ENCODE measurements around the gene TMPRSS9.

The TMPRSS9 gene

DNA sequence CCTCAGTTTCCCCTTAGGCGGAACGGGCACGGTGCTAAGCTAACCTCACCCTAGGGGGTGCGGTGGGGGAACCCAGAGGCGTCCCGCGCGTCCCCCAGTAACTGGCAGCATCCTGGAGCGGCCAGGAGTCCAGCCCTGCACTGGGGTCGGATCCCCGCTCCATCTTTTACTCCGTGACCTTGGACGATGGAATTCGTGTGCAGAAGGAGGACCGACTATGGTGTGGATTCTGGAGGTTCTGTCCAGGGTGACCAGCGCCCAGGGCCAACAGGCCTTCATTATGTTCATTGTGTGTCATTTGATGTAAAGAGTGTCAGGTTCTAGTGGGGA lies 31.0 kb upstream of the TMPRSS9 start:
- no peak for FAIRE-seq
- DNase-seq (ENCODE audit: insufficient read length, low spot score) = no peak

DNA sequence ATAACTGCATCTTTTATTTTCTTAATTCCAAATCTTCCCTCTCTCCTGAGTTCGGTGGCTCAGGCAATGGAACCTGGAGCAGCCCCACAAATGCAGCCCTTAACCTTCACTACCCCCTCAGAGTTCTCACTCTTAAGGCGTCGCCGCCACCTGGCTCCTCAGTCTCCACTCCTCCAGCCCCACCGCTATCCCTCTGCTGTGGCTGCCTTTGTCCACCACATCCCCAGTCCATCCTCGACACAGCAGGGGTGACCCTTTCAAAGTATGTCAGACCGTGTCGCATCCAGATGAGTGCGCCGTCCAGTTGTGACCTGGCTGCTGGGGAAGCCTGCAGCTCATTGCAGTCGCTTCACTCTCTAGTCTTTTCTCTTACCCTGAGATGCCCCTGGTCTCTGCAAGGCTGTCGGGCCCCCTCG lies 30.6 kb upstream of the TMPRSS9 start:
- FAIRE-seq (no peak), DNase-seq (ENCODE audit: insufficient read length, low spot score) (no peak)

DNA sequence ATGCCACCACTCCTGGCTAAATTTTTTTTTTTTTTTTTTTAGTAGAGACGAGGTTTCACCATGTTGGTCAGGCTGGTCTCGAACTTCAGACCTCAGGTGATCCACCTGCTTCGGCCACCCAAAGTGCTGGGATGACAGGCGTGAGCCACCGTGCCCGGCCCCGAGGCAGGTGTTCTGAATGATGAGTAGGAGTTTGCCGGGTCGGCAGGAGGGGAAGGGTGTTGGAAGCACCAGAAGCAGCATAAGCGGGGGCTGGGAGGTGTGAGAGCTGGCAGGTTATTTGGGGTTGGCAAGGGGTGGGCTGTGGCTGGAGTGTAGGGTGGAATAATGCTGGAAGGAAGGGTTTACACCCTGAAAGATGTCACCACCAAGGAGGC lies 29.8 kb upstream of the TMPRSS9 start:
- FAIRE-seq (no peak), DNase-seq (ENCODE audit: insufficient read length, low spot score) (no peak)

- no peak for FAIRE-seq
- no peak for DNase-seq (ENCODE audit: insufficient read length, low spot score)
Measured at GRCh38 chr19:2330632-2331284, 29.3 kb upstream of the TMPRSS9 start.

GRCh38 chr19:2331601-2332246 lies 28.3 kb upstream of the TMPRSS9 start:
- DNase-seq (ENCODE audit: insufficient read length, low spot score) (no peak), FAIRE-seq (no peak)

DNA sequence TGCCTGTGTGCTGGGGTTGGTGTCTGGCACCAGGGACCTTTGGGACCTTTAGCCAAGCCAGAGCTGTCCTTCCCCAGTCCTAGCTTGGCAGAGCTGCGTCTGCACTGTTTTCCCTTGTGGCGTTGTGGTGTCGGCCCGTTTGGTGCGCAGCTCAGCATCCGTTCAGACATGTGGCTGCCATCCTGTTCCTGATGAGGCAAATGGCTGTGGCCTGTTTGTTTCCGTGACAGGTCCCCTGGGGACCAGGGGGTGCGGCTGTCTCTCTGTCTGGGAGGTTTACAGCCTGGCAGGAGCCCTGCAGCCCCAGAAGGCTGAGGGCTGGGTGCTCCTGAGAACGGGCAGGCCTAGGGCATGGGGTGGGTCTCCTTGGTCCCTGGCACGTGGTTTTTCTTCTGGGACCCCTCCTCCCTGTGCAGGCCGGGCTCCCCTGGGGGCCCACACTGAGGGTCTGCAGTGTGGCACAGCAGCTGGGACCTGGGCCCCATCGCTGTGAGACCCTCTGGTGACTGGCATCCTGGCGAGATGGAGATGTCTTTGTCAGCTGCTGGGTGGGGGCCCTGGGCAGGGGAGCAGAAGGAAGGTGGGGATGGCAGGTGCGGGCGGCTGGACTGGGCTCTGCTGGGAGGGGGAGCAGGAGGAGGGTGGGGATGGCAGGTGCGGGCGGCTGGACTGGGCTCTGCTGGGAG lies 27.6 kb upstream of the TMPRSS9 start:
- FAIRE-seq (no peak), DNase-seq (ENCODE audit: insufficient read length, low spot score) (no peak)

DNA sequence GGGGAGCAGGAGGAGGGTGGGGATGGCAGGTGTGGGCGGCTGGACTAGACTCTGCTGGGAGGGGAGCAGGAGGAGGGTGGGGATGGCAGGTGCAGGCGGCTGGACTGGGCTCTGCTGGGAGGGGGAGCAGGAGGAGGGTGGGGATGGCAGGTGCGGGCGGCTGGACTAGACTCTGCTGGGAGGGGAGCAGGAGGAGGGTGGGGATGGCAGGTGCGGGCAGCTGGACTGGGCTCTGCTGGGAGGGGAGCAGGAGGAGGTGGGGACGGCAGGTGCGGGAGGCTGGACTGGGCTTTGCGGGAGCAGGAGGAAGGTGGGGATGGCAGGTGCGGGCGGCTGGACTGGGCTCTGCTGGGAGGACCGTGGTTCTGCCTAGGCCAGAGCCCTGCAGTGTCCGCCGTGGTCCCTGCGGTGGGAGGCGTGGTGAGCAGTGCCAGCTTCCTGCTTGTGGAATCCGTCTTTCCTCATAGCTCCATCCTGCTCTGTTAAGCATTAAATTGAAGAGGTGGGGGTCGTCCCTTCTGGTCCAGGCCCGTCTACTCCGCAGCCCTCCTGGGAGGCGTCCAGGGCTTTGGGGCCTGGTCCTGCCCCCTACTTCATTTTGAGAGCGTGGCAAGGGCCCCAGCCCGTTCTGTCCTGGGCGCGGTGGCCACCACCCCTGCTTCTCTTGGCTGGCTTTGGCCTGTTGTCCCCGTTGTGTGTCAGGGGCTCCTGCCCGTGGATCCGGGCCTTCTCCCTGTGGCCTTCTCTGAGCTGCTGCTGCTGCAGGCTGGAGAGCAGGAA lies 26.8 kb upstream of the TMPRSS9 start:
- DNase-seq (ENCODE audit: insufficient read length, low spot score) (no peak), FAIRE-seq (no peak)

DNA sequence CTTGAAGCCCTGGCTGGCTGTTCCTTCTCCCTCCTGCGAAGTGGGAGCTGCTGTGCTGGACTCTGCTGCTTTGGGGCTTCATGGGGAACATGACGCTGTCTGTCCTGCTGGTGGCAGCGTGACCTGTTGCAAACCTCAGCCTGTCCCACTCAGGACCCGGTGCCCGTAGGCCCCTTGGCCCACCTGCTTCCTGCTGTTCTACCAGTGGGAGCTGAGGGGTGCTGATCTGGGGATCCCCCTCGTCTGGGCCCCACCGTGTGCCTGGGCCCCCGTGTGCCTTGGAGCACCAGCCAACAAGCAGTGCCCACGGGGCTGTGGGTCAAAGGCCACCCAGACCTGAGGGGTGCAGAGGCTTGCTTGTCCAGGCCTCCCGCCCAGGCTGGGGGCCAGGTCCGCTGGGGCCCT lies 26.3 kb upstream of the TMPRSS9 start:
- FAIRE-seq (no peak), DNase-seq (ENCODE audit: insufficient read length, low spot score) (no peak)

DNA sequence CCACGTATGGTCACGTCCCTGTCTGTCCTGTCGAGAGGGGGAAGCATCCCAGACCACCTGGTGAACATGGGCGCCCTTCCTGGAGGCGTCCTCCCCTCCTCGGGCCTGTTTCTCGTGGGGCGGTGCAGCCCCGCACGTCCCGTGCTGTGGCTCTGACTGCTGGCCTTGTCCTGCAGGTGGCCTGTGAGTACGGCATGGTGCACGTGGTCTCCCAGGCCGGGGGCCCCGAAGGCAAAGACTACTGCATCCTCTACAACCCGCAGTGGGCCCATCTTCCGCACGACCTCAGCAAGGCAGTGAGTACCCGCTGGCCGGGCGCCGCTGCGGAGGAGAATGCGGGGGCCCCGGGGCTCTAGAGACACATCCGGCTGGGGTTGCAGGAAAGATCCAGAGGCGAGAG lies 25.6 kb upstream of the TMPRSS9 start:
- DNase-seq (ENCODE audit: insufficient read length, low spot score) (no peak), FAIRE-seq (no peak)

GRCh38 chr19:2334986-2335846 lies 24.8 kb upstream of the TMPRSS9 start:
- no peak for FAIRE-seq

GRCh38 chr19:2335848-2336247 lies 24.2 kb upstream of the TMPRSS9 start:
- no peak for DNase-seq (ENCODE audit: insufficient read length, low spot score)
- FAIRE-seq = peak; percentile 13

More at GRCh38 chr19:2334986-2335846, 24.8 kb upstream of the TMPRSS9 start:
- DNase-seq (ENCODE audit: insufficient read length, low spot score) = no peak

DNA sequence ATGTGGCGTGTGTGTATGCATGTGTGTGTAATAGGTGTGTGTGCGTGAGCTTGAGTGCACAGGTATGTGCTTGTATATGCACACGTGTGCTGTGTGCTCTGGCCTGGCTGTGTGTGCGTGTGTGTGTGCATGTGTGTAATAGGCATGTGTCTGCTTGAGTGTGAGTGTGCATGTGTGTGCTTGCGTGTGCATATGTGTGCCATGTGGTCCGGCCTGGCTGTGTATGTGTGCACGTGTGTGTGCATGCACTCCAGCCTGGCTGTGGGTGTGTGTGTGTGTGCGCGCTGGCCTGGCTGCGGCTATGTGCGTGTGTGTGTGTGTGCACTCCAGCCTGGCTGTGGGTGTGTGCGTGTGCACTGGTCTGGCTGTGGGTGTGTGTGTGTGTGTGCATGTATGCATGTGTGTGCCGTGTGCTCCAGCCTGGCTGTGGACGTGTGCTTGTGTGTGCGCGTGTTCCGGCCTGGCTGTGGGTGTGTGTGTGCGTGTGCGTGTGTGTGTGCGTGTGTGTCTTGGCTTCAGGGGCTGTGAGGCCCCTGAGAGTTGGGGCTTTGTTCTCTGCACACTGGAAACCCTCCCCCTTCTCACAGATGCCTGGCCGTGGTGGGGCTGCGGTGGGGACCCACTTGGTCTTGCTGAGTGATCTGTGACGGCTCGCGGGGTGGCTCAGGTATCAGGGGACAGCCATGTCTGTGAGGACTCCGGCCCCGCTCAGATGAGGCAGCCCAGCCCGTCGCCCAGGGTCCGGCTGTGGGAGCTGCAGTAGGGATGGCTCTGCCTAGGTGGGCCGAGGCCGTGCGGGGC lies 23.3 kb upstream of the TMPRSS9 start:
- DNase-seq (ENCODE audit: insufficient read length, low spot score) (no peak), FAIRE-seq (no peak)

GRCh38 chr19:2337329-2337707 lies 22.7 kb upstream of the TMPRSS9 start:
- DNase-seq (ENCODE audit: insufficient read length, low spot score) = no peak
- no peak for FAIRE-seq

DNA sequence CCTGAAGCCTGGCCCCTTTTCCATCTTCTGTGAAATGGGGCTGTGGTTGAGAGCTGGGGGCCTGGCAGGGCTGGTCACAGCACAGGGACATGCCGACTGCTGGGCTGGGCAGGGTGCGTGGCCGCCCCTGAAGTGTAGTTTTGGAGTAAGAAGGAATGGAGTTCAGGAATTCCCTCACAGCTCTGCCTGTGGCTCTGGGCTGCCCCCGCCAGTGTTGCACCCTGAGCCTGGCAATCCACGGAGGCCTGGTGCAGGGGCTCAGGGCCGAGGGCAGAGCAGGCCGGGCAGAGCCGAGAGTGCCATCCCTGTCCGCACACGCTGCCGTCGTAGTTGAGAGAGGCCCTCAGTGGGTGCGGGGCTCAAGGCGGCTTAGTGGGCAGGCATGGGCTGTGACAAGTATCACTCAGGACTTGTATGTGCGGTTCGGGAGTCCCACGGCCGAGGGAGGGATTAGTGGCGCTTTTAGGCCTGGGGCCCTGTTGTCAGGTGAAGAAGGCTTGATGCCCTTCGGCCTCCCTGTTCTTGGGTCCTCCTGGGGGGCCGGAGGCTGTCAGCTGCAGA lies 21.9 kb upstream of the TMPRSS9 start:
- FAIRE-seq = no peak
- no peak for DNase-seq (ENCODE audit: insufficient read length, low spot score)

- DNase-seq (ENCODE audit: insufficient read length, low spot score) (no peak), FAIRE-seq (no peak)
Measured at GRCh38 chr19:2338751-2339643, 21.1 kb upstream of the TMPRSS9 start.

GRCh38 chr19:2339644-2340310 lies 20.3 kb upstream of the TMPRSS9 start:
- FAIRE-seq = no peak

GRCh38 chr19:2340496-2341243 lies 19.4 kb upstream of the TMPRSS9 start:
- no peak for FAIRE-seq

More at GRCh38 chr19:2339644-2340310, 20.3 kb upstream of the TMPRSS9 start:
- DNase-seq (ENCODE audit: insufficient read length, low spot score) = no peak

More at GRCh38 chr19:2340496-2341243, 19.4 kb upstream of the TMPRSS9 start:
- no peak for DNase-seq (ENCODE audit: insufficient read length, low spot score)
